GM18870 (cell line): ENCODE data around the gene ZFPM1.
"Not testable (repeated sequence)": the region's sequence is repeated elsewhere in the genome, so short reads cannot be mapped to it uniquely, and the experiment has no call there.

Experiments
- ATAC-seq: cut with Tn5 transposase; IDR thresholded peaks from one replicate; pipeline ENCODE4 v1.9.1; 2021; ENCODE audit warnings: moderate library complexity; ENCODE audit not compliant: unreplicated experiment

ZFPM1 gene

GRCh38 chr16:88510091-88510994 lies 57.3 kb downstream of the ZFPM1 start:
- ATAC-seq, result no peak

- no peak for ATAC-seq
Observed at GRCh38 chr16:88511060-88511459, 58.0 kb downstream of the ZFPM1 start.

GRCh38 chr16:88511906-88512305 lies 58.8 kb downstream of the ZFPM1 start:
- no peak for ATAC-seq

GRCh38 chr16:88512728-88513696 lies 59.9 kb downstream of the ZFPM1 start:
- no peak for ATAC-seq

- ATAC-seq, result no peak
Observed at GRCh38 chr16:88514070-88514469, 61.0 kb downstream of the ZFPM1 start.

- no peak for ATAC-seq
Observed at GRCh38 chr16:88514526-88515232, 61.6 kb downstream of the ZFPM1 start.

GRCh38 chr16:88515371-88515770 lies 62.3 kb downstream of the ZFPM1 start:
- no peak for ATAC-seq

- ATAC-seq, result no peak
Observed at GRCh38 chr16:88515925-88516594, 63.0 kb downstream of the ZFPM1 start.

GRCh38 chr16:88516601-88517061 lies 63.6 kb downstream of the ZFPM1 start:
- ATAC-seq, result no peak

- not testable (repeated sequence) for ATAC-seq
Observed at GRCh38 chr16:88517208-88517774, 64.2 kb downstream of the ZFPM1 start.

- ATAC-seq, result not testable (repeated sequence)
Observed at GRCh38 chr16:88518411-88519111, 65.5 kb downstream of the ZFPM1 start.

- ATAC-seq, result no peak
Observed at GRCh38 chr16:88519240-88519639, 66.2 kb downstream of the ZFPM1 start.

- ATAC-seq, result no peak
Observed at GRCh38 chr16:88519938-88520653, 67.0 kb downstream of the ZFPM1 start.

GRCh38 chr16:88521674-88522073 lies 68.6 kb downstream of the ZFPM1 start:
- no peak for ATAC-seq

- no peak for ATAC-seq
Observed at GRCh38 chr16:88522276-88522949, 69.3 kb downstream of the ZFPM1 start.

GRCh38 chr16:88523309-88524161 lies 70.5 kb downstream of the ZFPM1 start:
- no peak for ATAC-seq

- ATAC-seq, result no peak
Observed at GRCh38 chr16:88524274-88524972, 71.3 kb downstream of the ZFPM1 start.
